DND-41 (cell line): Measurements from ENCODE around the gene UHRF2.

Experiments used
- ATAC-seq: fragments of 200-7000 bp; cut with Tn5 transposase; 3 replicates; pipeline ENCODE4 v1.9.1; 2021; ENCODE audit warnings: low read depth; ENCODE audit not compliant: insufficient read depth
- DNase-seq: peaks from one replicate; pipeline ENCODE4 v3.0.0-alpha.2; 2020
- H2AFZ ChIP-seq: 2 replicates; pipeline ENCODE4 v1.6.0; 2012; ENCODE audit warnings: low read depth, low read length
- H3K27ac ChIP-seq: 2 replicates; pipeline ENCODE4 v1.5.1; 2012; ENCODE audit warnings: low read length, inconsistent platforms
- H3K27me3 ChIP-seq: fragments of 200-600 bp; sonication (generic); 2 replicates; pipeline ENCODE4 v1.6.0; 2012; ENCODE audit warnings: low read length, mild to moderate bottlenecking, inconsistent platforms; ENCODE audit not compliant: insufficient read depth, poor library complexity
- H3K36me3 ChIP-seq: 2 replicates; pipeline ENCODE4 v1.5.1; 2012; ENCODE audit warnings: low read length, inconsistent platforms; ENCODE audit not compliant: insufficient read depth
- H3K4me1 ChIP-seq: 2 replicates; pipeline ENCODE4 v1.5.1; 2012; ENCODE audit warnings: mild to moderate bottlenecking, low read length; ENCODE audit not compliant: insufficient read depth
- H3K4me2 ChIP-seq: 2 replicates; pipeline ENCODE4 v1.6.0; 2012; ENCODE audit warnings: mild to moderate bottlenecking, moderate library complexity, low read length, inconsistent platforms; ENCODE audit not compliant: insufficient read depth
- H3K4me3 ChIP-seq, 2 experiments: fragments of 200-600 bp in 1 of 2; shearing (Covaris generic) in 1 of 2; 2 replicates each; pipeline ENCODE4 v1.5.1; 2012 to 2016; ENCODE audit warnings: inconsistent platforms in 2 of 2, low read length in 2 of 2, mild to moderate bottlenecking in 2 of 2, low read depth in 1 of 2, moderate library complexity in 1 of 2
- H3K79me2 ChIP-seq: 2 replicates; pipeline ENCODE4 v1.6.0; 2012; ENCODE audit warnings: low read length, inconsistent platforms; ENCODE audit not compliant: insufficient read depth
- H3K9ac ChIP-seq: 2 replicates; pipeline ENCODE4 v1.6.0; 2012; ENCODE audit warnings: low read depth, mild to moderate bottlenecking, inconsistent platforms, low read length, moderate library complexity
- H3K9me3 ChIP-seq: 2 replicates; pipeline ENCODE4 v1.5.1; 2012; ENCODE audit warnings: low read length, moderate library complexity, mild to moderate bottlenecking, inconsistent platforms; ENCODE audit not compliant: insufficient read depth, severe bottlenecking
- H4K20me1 ChIP-seq: 2 replicates; pipeline ENCODE4 v1.6.0; 2012; ENCODE audit warnings: low read length; ENCODE audit not compliant: insufficient read depth
- CTCF ChIP-seq: IDR thresholded peaks from 2 replicates; pipeline ENCODE4 v1.5.1; 2012; ENCODE audit warnings: borderline replicate concordance, low read length, moderate library complexity, mild to moderate bottlenecking; ENCODE audit not compliant: poor library complexity, severe bottlenecking; ENCODE audit errors: extremely low read depth
- EZH2 ChIP-seq: IDR thresholded peaks from 3 replicates; pipeline ENCODE4 v1.6.1; 2012; ENCODE audit warnings: borderline replicate concordance, low read depth, mild to moderate bottlenecking, moderate library complexity, low read length, inconsistent platforms; ENCODE audit not compliant: severe bottlenecking

The UHRF2 gene

GRCh38 chr9:6405371-6405770, 7.6 kb upstream of the UHRF2 start:
- H3K36me3 ChIP-seq = no peaks in the 10 kb centered on the region
- no peaks in the 10 kb centered on the region for H4K20me1 ChIP-seq
- H3K79me2 ChIP-seq = no peaks in the 10 kb centered on the region
- ATAC-seq = no peak
- H3K27ac ChIP-seq = no peak overlapping the region
- DNase-seq = no peak
- no peak overlapping the region for H3K9ac ChIP-seq
- TF ChIP-seq EZH2 (no peak), CTCF (no peak)
- H3K4me1 ChIP-seq = no peaks in the 10 kb centered on the region
- H3K4me2 ChIP-seq = no peak overlapping the region
- no peaks in the 10 kb centered on the region for H3K27me3 ChIP-seq
- no peak overlapping the region for H2AFZ ChIP-seq
- no peaks in the 10 kb centered on the region for H3K9me3 ChIP-seq
- H3K4me3 ChIP-seq = no peak overlapping the region

GRCh38 chr9:6407778-6408177, 5.2 kb upstream of the UHRF2 start:
- Histone ChIP-seq H3K4me3 (no peak overlapping the region), H3K27me3 (no peaks in the 10 kb centered on the region), H3K4me1 (peaks cover 7% of the 10 kb centered on the region), H3K36me3 (no peaks in the 10 kb centered on the region), H4K20me1 (no peaks in the 10 kb centered on the region), H3K27ac (no peak overlapping the region), H3K9me3 (peaks cover 4% of the 10 kb centered on the region), H3K79me2 (no peaks in the 10 kb centered on the region), H2AFZ (no peak overlapping the region), H3K4me2 (no peak overlapping the region), H3K9ac (no peak overlapping the region)
- TF ChIP-seq CTCF (no peak), EZH2 (no peak)
- DNase-seq (no peak), ATAC-seq (no peak)

GRCh38 chr9:6408320-6408719, 4.7 kb upstream of the UHRF2 start:
- TF ChIP-seq EZH2 (no peak), CTCF (no peak)
- Histone ChIP-seq H3K9ac (no peak overlapping the region), H3K4me1 (peaks cover 8% of the 10 kb centered on the region), H3K27ac (no peak overlapping the region), H3K9me3 (peaks cover 4% of the 10 kb centered on the region), H2AFZ (no peak overlapping the region), H3K4me3 (no peak overlapping the region), H4K20me1 (no peaks in the 10 kb centered on the region), H3K36me3 (no peaks in the 10 kb centered on the region), H3K79me2 (peaks cover 4% of the 10 kb centered on the region), H3K4me2 (no peak overlapping the region), H3K27me3 (no peaks in the 10 kb centered on the region)
- no peak for ATAC-seq
- DNase-seq = no peak

- H3K4me3 ChIP-seq = no peak overlapping the region
- peaks cover 12% of the 10 kb centered on the region for H3K4me1 ChIP-seq
- H3K27me3 ChIP-seq = no peaks in the 10 kb centered on the region
- no peak overlapping the region for H3K27ac ChIP-seq
- no peak for DNase-seq
- peaks cover 10% of the 10 kb centered on the region; the same call in 1 of the 2 replicates for H4K20me1 ChIP-seq
- H3K36me3 ChIP-seq = no peaks in the 10 kb centered on the region; the same call in 1 of the 2 replicates
- no peak overlapping the region for H3K9ac ChIP-seq
- H3K9me3 ChIP-seq = peaks cover 4% of the 10 kb centered on the region
- no peak overlapping the region for H3K4me2 ChIP-seq
- H2AFZ ChIP-seq = no peak overlapping the region
- TF ChIP-seq EZH2 (no peak), CTCF (no peak)
- no peak for ATAC-seq
- peaks cover 19% of the 10 kb centered on the region for H3K79me2 ChIP-seq
Measured at GRCh38 chr9:6409811-6410210, 3.2 kb upstream of the UHRF2 start.
